Gastrocnemius medialis (tissue), 4 donors: Measurements from ENCODE around the gene SLC4A1AP. TPM values are rescaled to one million over a fixed set of nuclear protein-coding genes. Genes with fewer than 3 reads are reported as not detected.

Source experiments
- ATAC-seq, 2 donors: fragments of 150-250 bp; one replicate each; pipeline ENCODE4 v1.9.1; 2016
- DNase-seq, 2 donors: peaks; one replicate each; pipeline ENCODE4 v3.0.0-alpha.2; 2019
- H3K27ac ChIP-seq, 4 donors: fragments of 200-600 bp; sonication (generic); 1 replicate in 1 of 4; 2 replicates in 3 of 4; pipeline ENCODE4 v1.5.1; 2016 to 2018; ENCODE audit warnings: mild to moderate bottlenecking in 2 of 4, moderate library complexity in 1 of 4
- H3K27me3 ChIP-seq, 3 donors: fragments of 200-600 bp; sonication (generic) in 2 of 3; 1 replicate in 1 of 3; 2 replicates in 2 of 3; pipeline versions ENCODE4 v1.5.1 to v1.6.0; 2016 to 2019; ENCODE audit warnings: mild to moderate bottlenecking in 1 of 3, moderate library complexity in 1 of 3
- H3K36me3 ChIP-seq, 2 donors: fragments of 200-600 bp; sonication (generic) in 1 of 2; one replicate each; pipeline ENCODE4 v1.5.1; 2017 to 2018
- H3K4me1 ChIP-seq, 2 donors: fragments of 200-600 bp; sonication (generic) in 1 of 2; one replicate each; pipeline ENCODE4 v1.5.1; 2016 to 2017; ENCODE audit warnings: mild to moderate bottlenecking in 2 of 2
- H3K4me3 ChIP-seq, 4 donors: fragments of 200-600 bp; sonication (generic) in 3 of 4; 1 replicate in 1 of 4; 2 replicates in 3 of 4; pipeline ENCODE4 v1.5.1; 2016 to 2019; ENCODE audit warnings: mild to moderate bottlenecking in 2 of 4
- H3K9me3 ChIP-seq, 3 donors: fragments of 200-600 bp; sonication (generic) in 2 of 3; 1 replicate in 1 of 3; 2 replicates in 2 of 3; pipeline ENCODE4 v1.5.1; 2016 to 2019
- POLR2A ChIP-seq, 2 donors: fragments of 450-650 bp; IDR thresholded peaks; one replicate each; pipeline ENCODE4 v1.6.1; 2017; ENCODE audit warnings: antibody characterized with exemption in 2 of 2, mild to moderate bottlenecking in 2 of 2, moderate library complexity in 2 of 2
- in situ Hi-C, 4 donors: fragments of 200-750 bp; cut with MboI; loops; one replicate each; pipeline versions ENCODE4 v1.15.0 to v1.8.0; 2017; ENCODE audit warnings: low sequenced_read_pairs in 4 of 4
- intact Hi-C: fragments of 100-400 bp; cut with DNase I; formaldehyde crosslinking; loops from one replicate; pipeline ENCODE4 v1.15.1; 2023; ENCODE audit warnings: low total_unique reads
- total RNA-seq, 4 donors: library from RNA; depleted of rRNA; stranded (reverse); fragments of >200 nt; gene quantifications; one replicate each; pipeline versions ENCODE4 v1.1.0 to v1.2.3, GENCODE V29; 2016
- TF ChIP-seq, protein P1 (sequence below), 5 experiments: fragments of 450-650 bp in 3 of 5; fragments of 200-600 bp in 2 of 5; sonication (generic) in 2 of 5; IDR thresholded peaks in 4 of 5; conservative IDR thresholded peaks in 1 of 5; 1 replicate in 4 of 5; 2 replicates in 1 of 5; pipeline ENCODE4 v1.5.1; 2016 to 2019; ENCODE audit warnings: antibody characterized with exemption in 5 of 5, mild to moderate bottlenecking in 3 of 5, moderate library complexity in 3 of 5

SLC4A1AP gene
- total RNA-seq, 4 donors from 2014 or later = 32.1 to 44.2 (median 34.6) TPM

GRCh38 chr2:27647737-27648136 is 16.0 kb upstream of the SLC4A1AP start:
- no peak overlapping the region for H3K27ac ChIP-seq
- H3K36me3 ChIP-seq = peaks cover 4 to 91% of the 10 kb centered on the region in 2 donors
- no peak overlapping the region for H3K4me3 ChIP-seq
- intact Hi-C loops = no loop called here
- H3K27me3 ChIP-seq = no peaks in the 10 kb centered on the region
- no peaks in the 10 kb centered on the region for H3K9me3 ChIP-seq
- in situ Hi-C loops = loop anchor here in 1 of 4 donors (25.0 kb wide), 1 partner anchor 185 kb away; no protein-coding TSS in a partner anchor
- TF ChIP-seq, protein P1, sequence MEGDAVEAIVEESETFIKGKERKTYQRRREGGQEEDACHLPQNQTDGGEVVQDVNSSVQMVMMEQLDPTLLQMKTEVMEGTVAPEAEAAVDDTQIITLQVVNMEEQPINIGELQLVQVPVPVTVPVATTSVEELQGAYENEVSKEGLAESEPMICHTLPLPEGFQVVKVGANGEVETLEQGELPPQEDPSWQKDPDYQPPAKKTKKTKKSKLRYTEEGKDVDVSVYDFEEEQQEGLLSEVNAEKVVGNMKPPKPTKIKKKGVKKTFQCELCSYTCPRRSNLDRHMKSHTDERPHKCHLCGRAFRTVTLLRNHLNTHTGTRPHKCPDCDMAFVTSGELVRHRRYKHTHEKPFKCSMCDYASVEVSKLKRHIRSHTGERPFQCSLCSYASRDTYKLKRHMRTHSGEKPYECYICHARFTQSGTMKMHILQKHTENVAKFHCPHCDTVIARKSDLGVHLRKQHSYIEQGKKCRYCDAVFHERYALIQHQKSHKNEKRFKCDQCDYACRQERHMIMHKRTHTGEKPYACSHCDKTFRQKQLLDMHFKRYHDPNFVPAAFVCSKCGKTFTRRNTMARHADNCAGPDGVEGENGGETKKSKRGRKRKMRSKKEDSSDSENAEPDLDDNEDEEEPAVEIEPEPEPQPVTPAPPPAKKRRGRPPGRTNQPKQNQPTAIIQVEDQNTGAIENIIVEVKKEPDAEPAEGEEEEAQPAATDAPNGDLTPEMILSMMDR (IDR thresholded peaks at IDR 0.05 in 4 of 5, conservative IDR thresholded peaks at IDR 0.05 in 1 of 5) = no peak
- TF ChIP-seq POLR2A (IDR thresholded peaks at IDR 0.05) = no peak
- DNase-seq (no peak), ATAC-seq (no peak)
- H3K4me1 ChIP-seq = no peaks in the 10 kb centered on the region

DNA sequence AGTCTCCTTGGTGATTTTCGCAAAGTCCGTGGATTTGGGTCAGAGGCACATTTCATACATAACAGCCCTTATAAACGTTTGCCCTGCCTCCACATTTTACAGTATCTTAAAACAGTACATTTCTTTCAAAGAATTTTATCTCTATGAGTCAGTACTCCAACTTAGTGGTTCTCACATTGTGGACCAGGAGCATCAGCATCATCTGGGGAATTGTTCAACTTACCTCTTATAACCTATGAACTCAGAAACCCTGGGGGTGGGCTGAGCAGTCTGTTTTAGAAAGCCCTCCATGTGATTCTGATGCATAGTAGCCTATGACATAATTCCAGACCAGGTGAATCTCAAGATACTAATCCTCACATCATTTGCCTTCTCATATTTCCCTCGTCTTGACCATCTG is 12.6 kb upstream of the SLC4A1AP start:
- Histone ChIP-seq H3K4me1 (no peaks in the 10 kb centered on the region), H3K9me3 (no peaks in the 10 kb centered on the region), H3K27ac (no peak overlapping the region), H3K27me3 (no peaks in the 10 kb centered on the region), H3K4me3 (no peak overlapping the region), H3K36me3 (peaks cover 4 to 95% of the 10 kb centered on the region in 2 donors)
- no peak for DNase-seq
- intact Hi-C loops (no loop called here), in situ Hi-C loops (no loop called here)
- no peak for ATAC-seq
- TF ChIP-seq, protein P1 (IDR thresholded peaks at IDR 0.05 in 4 of 5, conservative IDR thresholded peaks at IDR 0.05 in 1 of 5) = no peak
- no peak for TF ChIP-seq POLR2A (IDR thresholded peaks at IDR 0.05)

DNA sequence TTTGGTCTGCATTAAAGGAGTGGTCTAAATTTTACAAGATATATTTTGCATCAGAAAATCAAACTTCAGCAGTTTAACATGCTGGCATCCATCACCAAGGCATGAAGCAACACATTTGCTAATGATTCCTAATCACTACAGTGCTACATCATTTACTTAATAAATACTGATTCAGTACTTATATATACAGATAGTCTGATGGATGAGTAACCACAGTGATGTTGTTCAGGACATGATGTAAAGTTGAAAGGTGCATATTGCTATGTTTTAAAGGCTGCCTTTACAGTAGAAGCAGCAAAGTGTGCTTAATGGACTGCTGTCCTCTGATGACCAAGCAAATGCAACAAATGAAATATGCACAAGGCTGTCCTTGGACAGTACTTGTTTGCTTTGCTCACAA is 11.3 kb upstream of the SLC4A1AP start:
- Histone ChIP-seq H3K36me3 (peaks cover 4 to 95% of the 10 kb centered on the region in 2 donors), H3K9me3 (no peaks in the 10 kb centered on the region), H3K4me3 (no peak overlapping the region), H3K4me1 (no peaks in the 10 kb centered on the region), H3K27me3 (no peaks in the 10 kb centered on the region), H3K27ac (no peak overlapping the region)
- DNase-seq (no peak), ATAC-seq (no peak)
- TF ChIP-seq, protein P1 (IDR thresholded peaks at IDR 0.05 in 4 of 5, conservative IDR thresholded peaks at IDR 0.05 in 1 of 5) = no peak
- TF ChIP-seq POLR2A (IDR thresholded peaks at IDR 0.05) = no peak
- in situ Hi-C loops = no loop called here
- intact Hi-C loops = no loop called here

GRCh38 chr2:27652790-27653189 is 10.9 kb upstream of the SLC4A1AP start:
- no peak for ATAC-seq
- Histone ChIP-seq H3K4me1 (no peaks in the 10 kb centered on the region), H3K9me3 (no peaks in the 10 kb centered on the region), H3K27me3 (no peaks in the 10 kb centered on the region), H3K4me3 (no peak overlapping the region), H3K27ac (no peak overlapping the region), H3K36me3 (peaks cover 3 to 93% of the 10 kb centered on the region in 2 donors)
- in situ Hi-C loops = no loop called here
- no peak for DNase-seq
- intact Hi-C loops = no loop called here
- TF ChIP-seq, protein P1 (IDR thresholded peaks at IDR 0.05 in 4 of 5, conservative IDR thresholded peaks at IDR 0.05 in 1 of 5) = no peak
- TF ChIP-seq POLR2A (IDR thresholded peaks at IDR 0.05) = no peak

GRCh38 chr2:27653397-27653796 is 10.3 kb upstream of the SLC4A1AP start:
- intact Hi-C loops = no loop called here
- Histone ChIP-seq H3K36me3 (peaks cover 0 to 89% of the 10 kb centered on the region in 2 donors), H3K9me3 (no peaks in the 10 kb centered on the region), H3K4me3 (no peak overlapping the region), H3K27ac (no peak overlapping the region), H3K27me3 (no peaks in the 10 kb centered on the region), H3K4me1 (peaks cover 0 to 3% of the 10 kb centered on the region in 2 donors)
- TF ChIP-seq POLR2A (IDR thresholded peaks at IDR 0.05) = no peak
- TF ChIP-seq, protein P1 (IDR thresholded peaks at IDR 0.05 in 4 of 5, conservative IDR thresholded peaks at IDR 0.05 in 1 of 5) = no peak
- ATAC-seq = no peak
- in situ Hi-C loops = no loop called here
- DNase-seq = no peak
